ENCODE results near the gene PLXNB2. TPM values are rescaled to one million over a fixed set of nuclear protein-coding genes. Genes with fewer than 3 reads are reported as not detected.
A peak's percentile ranks its signal among the peaks of the same experiment; 100 is the strongest.

PLXNB2 gene
- polyA plus RNA-seq, 4 donors: 126 to 249 (median 214) TPM

- no peak for DNase-seq (ENCODE audit: low read depth in 4 of 4, low spot score in 3 of 4)
Measured at GRCh38 chr22:50313600-50313999, 6.2 kb upstream of the PLXNB2 start.

GRCh38 chr22:50313021-50313420, 5.6 kb upstream of the PLXNB2 start:
- no peak for DNase-seq (ENCODE audit: low read depth in 4 of 4, low spot score in 3 of 4)

GRCh38 chr22:50312371-50312770, 4.9 kb upstream of the PLXNB2 start:
- no peak for DNase-seq (ENCODE audit: low read depth in 4 of 4, low spot score in 3 of 4)

GRCh38 chr22:50311606-50312351, 4.3 kb upstream of the PLXNB2 start:
- DNase-seq (ENCODE audit: low read depth in 4 of 4, low spot score in 3 of 4): no peak

- DNase-seq (ENCODE audit: low read depth in 4 of 4, low spot score in 3 of 4): no peak
Measured at GRCh38 chr22:50310949-50311444, 3.6 kb upstream of the PLXNB2 start.

GRCh38 chr22:50310031-50310722, 2.7 kb upstream of the PLXNB2 start:
- no peak for DNase-seq (ENCODE audit: low read depth in 4 of 4, low spot score in 3 of 4)

- DNase-seq (ENCODE audit: low read depth in 4 of 4, low spot score in 3 of 4): no peak
Measured at GRCh38 chr22:50309601-50309991, 2.1 kb upstream of the PLXNB2 start.

- no peak for DNase-seq (ENCODE audit: low read depth in 4 of 4, low spot score in 3 of 4)
Measured at GRCh38 chr22:50308986-50309600, 1.6 kb upstream of the PLXNB2 start.

- DNase-seq (ENCODE audit: low read depth in 4 of 4, low spot score in 3 of 4): no peak
Measured at GRCh38 chr22:50308597-50308935, 1.1 kb upstream of the PLXNB2 start.

GRCh38 chr22:50307890-50308596, 597 bp upstream of the PLXNB2 start:
- DNase-seq (ENCODE audit: low read depth in 4 of 4, low spot score in 3 of 4): no peak

- DNase-seq (ENCODE audit: low read depth in 4 of 4, low spot score in 3 of 4): peak; percentile 74 to 84 (median 82)
Measured at GRCh38 chr22:50305923-50306566, 1.4 kb downstream of the PLXNB2 start.

GRCh38 chr22:50305393-50305922, 2.0 kb downstream of the PLXNB2 start:
- DNase-seq (ENCODE audit: low read depth in 4 of 4, low spot score in 3 of 4): no peak

- DNase-seq (ENCODE audit: low read depth in 4 of 4, low spot score in 3 of 4): no peak
Measured at GRCh38 chr22:50304528-50305392, 2.7 kb downstream of the PLXNB2 start.

GRCh38 chr22:50303848-50304527, 3.5 kb downstream of the PLXNB2 start:
- DNase-seq (ENCODE audit: low read depth in 4 of 4, low spot score in 3 of 4): no peak

GRCh38 chr22:50303515-50303847, 4.0 kb downstream of the PLXNB2 start:
- DNase-seq (ENCODE audit: low read depth in 4 of 4, low spot score in 3 of 4): no peak

- no peak for DNase-seq (ENCODE audit: low read depth in 4 of 4, low spot score in 3 of 4)
Measured at GRCh38 chr22:50302564-50302963, 4.9 kb downstream of the PLXNB2 start.

GRCh38 chr22:50302041-50302541, 5.4 kb downstream of the PLXNB2 start:
- DNase-seq (ENCODE audit: low read depth in 4 of 4, low spot score in 3 of 4): no peak

GRCh38 chr22:50301581-50301991, 5.9 kb downstream of the PLXNB2 start:
- DNase-seq (ENCODE audit: low read depth in 4 of 4, low spot score in 3 of 4): no peak

All from left renal pelvis (tissue), 4 donors.